GM15510 (cell line): ENCODE data around the gene ZNF346.

ENCODE experiments used
- POLR2A ChIP-seq: IDR thresholded peaks from 3 replicates; pipeline ENCODE4 v1.6.1; 2011; ENCODE audit warnings: borderline replicate concordance; ENCODE audit not compliant: insufficient read length; ENCODE audit errors: extremely low read depth

ZNF346 gene

GRCh38 chr5:177094224-177095087 lies 72.0 kb downstream of the ZNF346 start:
- no peak for TF ChIP-seq POLR2A

- TF ChIP-seq POLR2A = no peak
These were observed 72.7 kb downstream of the ZNF346 start for GRCh38 chr5:177095088-177095669.

GRCh38 chr5:177096162-177097015 lies 73.9 kb downstream of the ZNF346 start:
- TF ChIP-seq POLR2A = no peak

- no peak for TF ChIP-seq POLR2A
These were observed 74.8 kb downstream of the ZNF346 start for GRCh38 chr5:177097016-177097985.

- no peak for TF ChIP-seq POLR2A
These were observed 75.6 kb downstream of the ZNF346 start for GRCh38 chr5:177098120-177098469.

GRCh38 chr5:177098470-177099141 lies 76.1 kb downstream of the ZNF346 start:
- TF ChIP-seq POLR2A = no peak

- TF ChIP-seq POLR2A = no peak
These were observed 77.1 kb downstream of the ZNF346 start for GRCh38 chr5:177099422-177100093.

- no peak for TF ChIP-seq POLR2A
These were observed 78.2 kb downstream of the ZNF346 start for GRCh38 chr5:177100714-177101121.

GRCh38 chr5:177103523-177104253 lies 81.2 kb downstream of the ZNF346 start:
- no peak for TF ChIP-seq POLR2A

- no peak for TF ChIP-seq POLR2A
These were observed 83.4 kb downstream of the ZNF346 start for GRCh38 chr5:177105691-177106476.

- TF ChIP-seq POLR2A = no peak
These were observed 84.7 kb downstream of the ZNF346 start for GRCh38 chr5:177107159-177107558.

GRCh38 chr5:177109810-177110209 lies 87.3 kb downstream of the ZNF346 start:
- no peak for TF ChIP-seq POLR2A
